NCI-H748 (cell line): ENCODE results near the gene GALR2.
A peak's percentile ranks its signal among the peaks of the same experiment; 100 is the strongest.
"Not testable (repeated sequence)": the region's sequence is repeated elsewhere in the genome, so short reads cannot be mapped to it uniquely, and the experiment has no call there.

Source experiments
- DNase-seq: peaks from one replicate; lab custom pipeline; 2025; ENCODE audit not compliant: unreplicated experiment; lab: John Stamatoyannopoulos, UW

GALR2 gene

DNA sequence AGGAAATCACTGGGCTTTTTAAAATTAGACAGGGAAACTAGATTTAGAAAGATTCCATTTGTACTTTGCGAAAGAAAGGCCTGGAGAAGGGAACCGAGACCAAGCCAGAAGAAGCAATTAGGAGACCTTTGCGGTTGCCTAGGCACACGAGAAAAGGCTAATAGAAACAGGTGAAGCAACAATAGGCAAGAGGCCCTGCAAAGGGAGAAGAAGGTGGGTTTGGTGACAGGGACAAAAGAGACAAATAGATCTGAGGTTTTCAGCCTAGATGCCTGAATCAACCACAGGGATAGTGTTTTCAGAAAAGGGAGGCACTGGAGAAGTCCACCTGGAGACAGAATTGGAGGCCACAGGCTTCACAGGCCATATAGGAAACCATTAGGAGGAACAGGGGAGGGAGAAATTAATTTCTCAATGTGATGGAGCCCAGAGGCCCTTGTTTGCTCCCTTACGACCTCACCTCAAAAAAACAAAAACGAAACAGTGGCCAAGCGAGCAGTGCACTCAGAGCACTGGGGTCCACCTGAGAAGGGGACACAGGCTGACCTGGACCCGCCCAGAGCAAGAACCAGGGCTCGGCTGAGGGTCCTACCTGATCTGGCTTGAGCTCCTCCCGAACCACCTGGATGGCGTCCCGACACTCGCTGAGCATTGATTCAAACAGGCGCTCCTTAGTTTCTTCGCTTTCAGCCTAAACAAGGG lies 24.6 kb upstream of the GALR2 start:
- no peak for DNase-seq

GRCh38 chr17:76050538-76051467 lies 23.8 kb upstream of the GALR2 start:
- no peak for DNase-seq

DNA sequence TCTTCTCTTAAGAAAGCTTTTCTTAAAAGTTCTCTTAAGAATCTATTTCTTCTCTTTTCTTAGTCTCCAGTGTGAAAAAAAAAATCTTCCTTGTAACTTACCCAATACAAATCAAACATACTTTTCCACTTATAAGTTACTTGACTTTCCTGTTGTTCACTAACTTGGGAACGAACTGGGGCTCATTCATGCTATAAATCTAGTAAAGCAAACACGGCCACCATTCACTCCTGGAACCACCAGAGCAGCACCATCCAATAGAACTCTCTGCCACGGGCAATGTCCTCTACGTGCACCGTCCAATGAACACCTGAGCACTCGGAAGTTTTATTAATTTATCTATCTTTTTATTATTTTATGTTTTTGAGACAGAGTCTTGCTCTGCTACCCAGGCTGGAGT lies 23.0 kb upstream of the GALR2 start:
- no peak for DNase-seq

GRCh38 chr17:76053246-76054111 lies 21.1 kb upstream of the GALR2 start:
- no peak for DNase-seq

DNA sequence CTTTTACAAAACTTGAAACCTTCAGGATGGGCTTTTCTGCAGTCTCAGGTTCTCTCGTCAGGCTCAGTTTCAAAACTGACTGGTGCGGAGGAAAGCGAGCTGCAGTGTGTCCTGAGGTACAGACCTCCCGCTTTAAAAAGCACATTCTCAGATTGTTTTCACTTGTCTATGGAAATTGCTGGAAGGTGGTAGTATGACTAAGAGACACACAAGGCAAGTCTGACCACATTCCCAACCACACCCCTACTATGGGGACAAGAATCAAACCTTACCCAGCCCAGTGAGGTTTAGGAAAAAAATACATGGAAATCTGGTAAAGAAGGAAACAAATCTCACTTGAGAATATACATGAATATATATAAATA lies 20.5 kb upstream of the GALR2 start:
- DNase-seq, result no peak

GRCh38 chr17:76056882-76057281 lies 17.7 kb upstream of the GALR2 start:
- no peak for DNase-seq

DNA sequence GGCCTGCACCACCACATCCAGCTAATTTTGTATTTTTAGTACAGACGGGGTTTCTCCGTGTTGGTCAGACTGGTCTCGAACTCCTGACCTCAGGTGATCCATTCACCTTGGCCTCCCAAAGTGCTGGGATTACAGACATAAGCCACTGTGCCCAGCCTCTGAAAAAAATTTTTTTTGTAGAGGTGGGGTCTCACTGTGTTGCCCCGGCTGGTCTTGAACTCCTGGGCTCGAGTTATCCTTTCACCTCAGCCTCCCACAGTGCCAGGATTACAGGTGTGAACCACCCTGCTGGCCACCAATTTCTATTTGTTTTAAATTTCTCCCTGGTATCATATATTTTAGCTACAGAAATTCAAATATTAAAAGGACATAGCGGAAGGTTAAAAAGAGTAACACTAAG lies 16.3 kb upstream of the GALR2 start:
- not testable (repeated sequence) for DNase-seq

DNA sequence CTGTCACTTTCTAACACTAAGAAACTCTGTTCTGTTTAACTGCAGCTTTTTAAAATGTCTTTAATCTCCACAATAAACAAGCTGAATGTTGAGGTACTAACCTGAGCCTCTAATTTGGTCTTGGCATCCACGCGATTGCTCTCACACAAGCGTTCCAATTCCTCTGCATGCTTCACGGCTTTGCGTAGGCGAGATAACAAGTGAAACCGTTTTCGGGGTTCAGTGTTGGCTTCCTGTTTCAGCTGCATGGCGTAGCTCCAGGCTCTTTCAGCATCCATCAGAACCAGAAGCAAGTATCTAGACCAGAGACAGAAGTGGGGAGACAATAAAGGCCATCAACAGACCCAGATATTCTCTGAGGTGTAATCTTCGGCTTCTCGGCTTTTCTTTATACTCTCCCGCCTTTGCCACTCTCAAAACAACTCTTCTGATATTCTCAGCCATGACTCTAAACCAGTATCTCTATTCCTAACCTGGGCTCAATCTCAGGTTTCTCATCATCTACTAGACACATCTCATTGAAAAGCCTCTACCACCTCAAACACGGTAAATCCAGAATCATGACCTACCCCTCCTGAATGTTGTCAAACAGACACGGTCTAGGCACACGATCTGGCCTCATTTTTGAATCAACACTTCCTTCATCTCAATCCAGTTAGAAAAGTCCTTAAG lies 10.6 kb upstream of the GALR2 start:
- no peak for DNase-seq

- no peak for DNase-seq
Observed at GRCh38 chr17:76065775-76066174, 8.8 kb upstream of the GALR2 start.

- DNase-seq, result no peak
Observed at GRCh38 chr17:76071531-76072147, 2.9 kb upstream of the GALR2 start.

- DNase-seq, result peak; percentile 89
Observed at GRCh38 chr17:76072148-76072858, 2.3 kb upstream of the GALR2 start, which contains the start of gene SRP68. Gene SRP68, minus strand, starts transcription at chr17:76072517. Its CDS starts 26 bp downstream, at chr17:76072491.

- DNase-seq, result peak; percentile 51
Observed at GRCh38 chr17:76075364-76076145, 974 bp downstream of the GALR2 start.

- DNase-seq, result peak; percentile 26
Observed at GRCh38 chr17:76076146-76076764, 1.7 kb downstream of the GALR2 start.

- peak; percentile 34 for DNase-seq
Observed at GRCh38 chr17:76076765-76077583, 2.4 kb downstream of the GALR2 start.

GRCh38 chr17:76077584-76078110 lies 3.1 kb downstream of the GALR2 start:
- no peak for DNase-seq

GRCh38 chr17:76078370-76078769 lies 3.8 kb downstream of the GALR2 start:
- DNase-seq, result not testable (repeated sequence)

DNA sequence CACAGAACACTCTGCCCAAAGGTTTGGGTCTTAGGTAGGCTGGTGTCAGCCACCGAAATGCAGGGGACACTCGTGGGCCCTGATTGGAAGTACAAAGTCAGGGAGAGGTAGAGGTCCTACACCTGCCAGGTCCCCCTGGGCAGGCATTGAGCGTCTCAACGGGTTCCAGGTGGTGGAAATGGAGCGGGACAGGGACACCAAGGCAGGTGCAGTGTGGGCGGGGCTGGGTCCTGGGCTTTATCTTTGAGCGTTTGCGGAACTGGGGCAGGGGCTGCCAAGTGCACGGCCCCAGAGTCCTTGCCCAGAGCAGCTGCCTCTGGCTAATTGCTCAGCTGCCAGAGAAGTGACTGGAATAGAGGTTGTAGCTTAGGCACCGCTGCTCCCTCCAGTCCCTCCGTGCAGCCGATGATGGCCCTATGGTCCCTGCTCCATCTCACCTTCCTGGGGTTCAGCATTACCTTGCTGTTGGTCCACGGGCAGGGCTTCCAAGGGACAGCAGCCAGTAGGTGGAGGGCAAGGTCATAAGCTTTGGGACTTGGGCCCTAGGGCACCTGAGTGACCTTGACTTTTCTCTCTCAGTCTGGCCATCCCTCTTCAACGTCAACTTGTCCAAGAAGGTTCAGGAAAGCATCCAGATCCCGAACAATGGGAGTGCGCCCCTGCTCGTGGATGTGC lies 4.4 kb downstream of the GALR2 start, which contains the start of gene ZACN:
TSS of gene ZACN (plus strand) at position 323 of the 675 bp plus-strand sequence. CDS start at position 406, 83 bp downstream.
- peak; percentile 28 for DNase-seq
